GF-D8 (cell line): Measurements from ENCODE around the gene KCTD16.

Experiments
- DNase-seq: peaks from one replicate; lab custom pipeline; 2025; lab: John Stamatoyannopoulos, UW

Gene KCTD16

GRCh38 chr5:144531188-144531587, 360.5 kb downstream of the KCTD16 start:
- DNase-seq: no peak
